ENCODE results near the gene SPNS1. TPM values are rescaled to one million over a fixed set of nuclear protein-coding genes. Genes with fewer than 3 reads are reported as not detected.
"Not testable (repeated sequence)": the region's sequence is repeated elsewhere in the genome, so short reads cannot be mapped to it uniquely, and the experiment has no call there.

The SPNS1 gene, protein sequence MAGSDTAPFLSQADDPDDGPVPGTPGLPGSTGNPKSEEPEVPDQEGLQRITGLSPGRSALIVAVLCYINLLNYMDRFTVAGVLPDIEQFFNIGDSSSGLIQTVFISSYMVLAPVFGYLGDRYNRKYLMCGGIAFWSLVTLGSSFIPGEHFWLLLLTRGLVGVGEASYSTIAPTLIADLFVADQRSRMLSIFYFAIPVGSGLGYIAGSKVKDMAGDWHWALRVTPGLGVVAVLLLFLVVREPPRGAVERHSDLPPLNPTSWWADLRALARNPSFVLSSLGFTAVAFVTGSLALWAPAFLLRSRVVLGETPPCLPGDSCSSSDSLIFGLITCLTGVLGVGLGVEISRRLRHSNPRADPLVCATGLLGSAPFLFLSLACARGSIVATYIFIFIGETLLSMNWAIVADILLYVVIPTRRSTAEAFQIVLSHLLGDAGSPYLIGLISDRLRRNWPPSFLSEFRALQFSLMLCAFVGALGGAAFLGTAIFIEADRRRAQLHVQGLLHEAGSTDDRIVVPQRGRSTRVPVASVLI
- total RNA-seq = 17.9 TPM
- long read RNA-seq, transcript SPNS1-201 (12 exons, 2,208 nt) = major isoform, 23 of 30 reads
- long read RNA-seq, partial matches to known transcripts = 5 of 30 reads
- long read RNA-seq, other reads (novel, unspliced or antisense) = 0 of 30 reads

DNA sequence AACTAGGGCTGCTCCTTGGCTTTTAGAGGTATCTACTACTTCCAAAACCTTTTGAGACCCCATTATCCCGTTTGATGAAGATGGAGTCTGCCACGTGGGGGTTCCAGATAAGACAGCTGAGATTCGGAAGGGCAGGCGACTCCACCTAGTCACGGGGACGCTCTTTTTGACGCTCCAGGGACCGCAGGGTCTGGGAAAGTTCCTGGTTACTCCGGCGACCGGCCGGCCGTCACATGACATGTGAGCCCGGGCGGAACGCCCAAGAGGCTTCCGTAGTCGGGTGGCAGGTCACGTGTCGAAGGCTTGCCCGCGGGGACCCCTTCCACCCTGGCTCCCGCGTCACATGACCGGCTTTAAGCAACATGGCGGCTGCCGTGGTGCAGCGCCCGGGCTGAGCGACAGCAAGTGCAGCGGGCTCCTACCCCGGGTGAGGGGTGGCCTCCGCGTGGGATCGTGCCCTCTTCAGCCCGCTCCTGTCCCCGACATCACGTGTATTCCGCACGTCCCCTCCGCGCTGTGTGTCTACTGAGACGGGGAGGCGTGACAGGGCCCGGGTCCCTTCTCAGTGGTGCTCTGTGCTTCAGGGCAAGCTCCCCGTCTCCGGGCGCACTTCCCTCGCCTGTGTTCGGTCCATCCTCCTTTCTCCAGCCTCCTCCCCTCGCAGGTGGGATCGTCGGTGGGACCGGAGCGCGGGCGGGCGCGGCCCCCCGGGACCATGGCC is at the start of gene SPNS1:
Gene SPNS1, plus strand, starts transcription at position 342 of the 721 bp plus-strand sequence. Its CDS starts 374 bp downstream, at position 716.
- intact Hi-C loops (cut with micrococcal nuclease) = no loop called here
- DNase-seq (peak; percentile 99), ATAC-seq (peak; percentile 98)

DNA sequence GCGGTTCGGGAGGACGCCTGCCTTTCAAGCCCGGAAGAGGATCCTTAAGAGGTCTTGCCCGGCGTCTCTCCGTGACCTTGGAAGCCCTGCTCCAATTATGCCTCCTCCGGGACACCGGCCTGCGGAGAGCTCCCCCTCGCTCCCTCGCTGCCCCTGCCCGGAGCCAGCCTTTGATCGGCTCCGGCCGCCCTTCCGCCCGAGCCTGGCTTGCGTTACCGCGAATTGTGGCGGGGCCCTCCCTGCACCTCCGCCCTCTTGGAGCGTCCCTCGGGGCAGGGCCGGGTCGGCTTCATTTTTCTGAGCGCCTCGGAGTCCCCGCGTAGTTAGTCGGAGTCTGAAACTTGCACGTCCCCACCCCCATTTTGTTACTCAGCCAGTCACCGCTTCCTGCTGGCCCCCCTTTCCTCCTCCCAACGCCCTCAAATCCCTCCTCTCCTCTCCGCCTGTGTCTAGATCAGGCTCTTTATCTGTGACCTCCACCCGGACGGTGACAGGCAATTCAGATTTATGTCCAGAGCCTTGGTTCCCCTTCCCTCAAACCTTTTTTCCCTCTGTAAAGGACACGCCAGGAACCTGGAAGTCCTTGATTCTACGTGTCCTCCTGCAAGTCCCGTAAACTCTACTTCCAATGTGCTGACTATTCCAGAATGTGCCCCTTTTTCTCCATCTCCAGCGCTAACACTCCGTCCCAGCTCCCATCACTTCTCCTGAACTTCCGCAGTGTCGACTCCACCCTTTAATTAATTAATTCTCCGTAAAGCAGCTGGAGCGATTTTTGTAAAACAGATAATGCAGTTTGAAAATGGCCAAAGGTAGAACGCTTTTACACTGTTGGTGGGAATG is 49.0 kb upstream of the SPNS1 start:
- ATAC-seq (peak; percentile 76), DNase-seq (peak; percentile 88)
- intact Hi-C loops (cut with micrococcal nuclease) = no loop called here

DNA sequence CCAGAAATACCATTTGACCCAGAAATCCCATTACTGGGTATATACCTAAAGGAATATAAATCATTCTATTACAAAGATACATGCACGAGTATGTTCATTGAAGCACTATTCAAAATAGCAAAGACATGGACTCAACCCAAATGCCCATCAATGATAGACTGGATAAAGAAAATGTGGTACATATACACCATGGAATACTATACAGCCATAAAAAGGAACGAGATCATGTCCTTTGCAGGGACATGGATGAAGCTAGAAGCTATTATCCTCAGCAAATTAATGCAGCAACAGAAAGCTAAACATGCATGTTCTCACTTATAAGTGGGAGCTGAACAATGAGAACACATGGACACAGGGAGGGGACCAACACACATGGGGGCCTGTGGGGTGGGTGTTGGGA is 48.3 kb upstream of the SPNS1 start:
- intact Hi-C loops (cut with micrococcal nuclease); ATAC-seq; DNase-seq: not testable (repeated sequence)

DNA sequence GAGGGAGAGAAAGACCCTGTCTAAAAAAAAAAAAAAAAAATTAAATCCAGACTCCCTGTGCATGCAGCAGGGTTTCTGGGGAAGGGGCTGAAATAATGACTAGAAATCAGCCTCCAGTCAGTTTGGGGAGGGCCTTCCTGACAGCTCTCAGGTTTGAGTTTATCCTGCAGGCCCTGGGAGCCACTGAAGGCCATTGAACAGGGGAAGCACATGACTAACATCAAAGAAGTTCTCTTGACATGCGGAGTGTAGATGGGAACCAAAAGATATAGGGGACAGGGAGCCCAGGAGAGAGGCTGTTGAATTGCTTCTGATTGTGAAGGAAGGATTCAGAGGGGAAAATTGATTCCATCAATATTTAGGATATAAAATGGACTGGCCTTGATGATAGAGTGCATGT is 46.8 kb upstream of the SPNS1 start:
- ATAC-seq (no peak), DNase-seq (no peak)
- intact Hi-C loops (cut with micrococcal nuclease) = no loop called here

DNA sequence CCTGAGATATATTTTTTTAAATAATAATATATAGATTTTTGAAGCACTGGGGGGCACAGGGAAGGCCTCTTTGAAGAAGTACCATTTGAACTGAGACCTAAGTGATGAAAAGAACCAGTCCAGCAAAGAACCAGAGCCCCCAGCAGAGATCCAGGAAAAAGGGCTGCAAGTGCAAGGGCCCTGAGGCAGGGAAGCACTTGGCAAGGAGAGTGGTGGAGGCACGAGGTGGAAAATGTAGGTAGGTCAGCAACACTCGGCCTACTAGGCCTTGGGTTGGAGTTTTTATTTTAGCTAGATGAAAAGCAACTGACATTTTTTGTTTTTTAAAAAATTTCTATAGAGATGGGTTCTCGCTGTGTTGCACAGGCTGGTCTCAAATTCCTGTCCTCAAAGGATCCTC is 44.4 kb upstream of the SPNS1 start:
- ATAC-seq (no peak), DNase-seq (no peak)
- intact Hi-C loops (cut with micrococcal nuclease) = no loop called here

DNA sequence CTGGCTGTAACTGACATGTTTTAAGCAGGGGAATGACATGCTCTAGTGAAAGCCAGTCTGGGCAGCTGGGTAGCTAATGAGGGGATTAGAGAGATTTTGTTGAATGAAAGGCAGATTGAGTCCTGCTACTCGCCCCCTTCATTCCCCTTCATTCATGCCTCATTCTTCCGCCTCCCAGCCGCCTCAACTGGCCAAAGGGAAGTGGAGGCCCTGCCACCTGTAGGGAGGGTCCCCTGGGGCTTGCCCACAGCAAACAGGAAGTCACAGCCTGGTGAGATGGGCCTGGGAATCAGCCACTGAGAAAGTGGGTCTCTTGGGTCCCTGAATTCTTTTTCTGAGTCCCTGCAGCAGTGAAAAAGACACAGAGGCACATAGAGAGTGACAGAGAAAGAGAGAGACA is 43.9 kb upstream of the SPNS1 start:
- ATAC-seq (no peak), DNase-seq (no peak)
- intact Hi-C loops (cut with micrococcal nuclease) = no loop called here

DNA sequence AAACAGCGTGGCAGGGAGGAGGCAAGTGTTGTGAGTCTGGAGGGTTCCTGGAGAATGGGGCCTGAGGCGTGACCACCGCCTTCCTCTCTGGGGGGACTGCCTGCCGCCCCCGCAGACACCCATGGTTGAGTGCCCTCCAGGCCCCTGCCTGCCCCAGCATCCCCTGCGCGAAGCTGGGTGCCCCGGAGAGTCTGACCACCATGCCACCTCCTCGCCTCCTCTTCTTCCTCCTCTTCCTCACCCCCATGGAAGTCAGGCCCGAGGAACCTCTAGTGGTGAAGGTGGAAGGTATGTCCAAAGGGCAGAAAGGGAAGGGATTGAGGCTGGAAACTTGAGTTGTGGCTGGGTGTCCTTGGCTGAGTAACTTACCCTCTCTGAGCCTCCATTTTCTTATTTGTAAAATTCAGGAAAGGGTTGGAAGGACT is 42.8 kb upstream of the SPNS1 start, which contains the start of gene CD19:
Gene CD19, plus strand, starts transcription at position 171 of the 425 bp plus-strand sequence. Its CDS starts 30 bp downstream, at position 201.
- no peak for DNase-seq
- intact Hi-C loops (cut with micrococcal nuclease) = no loop called here
- no peak for ATAC-seq

DNA sequence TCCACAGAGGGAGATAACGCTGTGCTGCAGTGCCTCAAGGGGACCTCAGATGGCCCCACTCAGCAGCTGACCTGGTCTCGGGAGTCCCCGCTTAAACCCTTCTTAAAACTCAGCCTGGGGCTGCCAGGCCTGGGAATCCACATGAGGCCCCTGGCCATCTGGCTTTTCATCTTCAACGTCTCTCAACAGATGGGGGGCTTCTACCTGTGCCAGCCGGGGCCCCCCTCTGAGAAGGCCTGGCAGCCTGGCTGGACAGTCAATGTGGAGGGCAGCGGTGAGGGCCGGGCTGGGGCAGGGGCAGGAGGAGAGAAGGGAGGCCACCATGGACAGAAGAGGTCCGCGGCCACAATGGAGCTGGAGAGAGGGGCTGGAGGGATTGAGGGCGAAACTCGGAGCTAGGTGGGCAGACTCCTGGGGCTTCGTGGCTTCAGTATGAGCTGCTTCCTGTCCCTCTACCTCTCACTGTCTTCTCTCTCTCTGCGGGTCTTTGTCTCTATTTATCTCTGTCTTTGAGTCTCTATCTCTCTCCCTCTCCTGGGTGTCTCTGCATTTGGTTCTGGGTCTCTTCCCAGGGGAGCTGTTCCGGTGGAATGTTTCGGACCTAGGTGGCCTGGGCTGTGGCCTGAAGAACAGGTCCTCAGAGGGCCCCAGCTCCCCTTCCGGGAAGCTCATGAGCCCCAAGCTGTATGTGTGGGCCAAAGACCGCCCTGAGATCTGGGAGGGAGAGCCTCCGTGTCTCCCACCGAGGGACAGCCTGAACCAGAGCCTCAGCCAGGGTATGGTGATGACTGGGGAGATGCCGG is 42.0 kb upstream of the SPNS1 start:
- intact Hi-C loops (cut with micrococcal nuclease) = no loop called here
- DNase-seq (no peak), ATAC-seq (no peak)

DNA sequence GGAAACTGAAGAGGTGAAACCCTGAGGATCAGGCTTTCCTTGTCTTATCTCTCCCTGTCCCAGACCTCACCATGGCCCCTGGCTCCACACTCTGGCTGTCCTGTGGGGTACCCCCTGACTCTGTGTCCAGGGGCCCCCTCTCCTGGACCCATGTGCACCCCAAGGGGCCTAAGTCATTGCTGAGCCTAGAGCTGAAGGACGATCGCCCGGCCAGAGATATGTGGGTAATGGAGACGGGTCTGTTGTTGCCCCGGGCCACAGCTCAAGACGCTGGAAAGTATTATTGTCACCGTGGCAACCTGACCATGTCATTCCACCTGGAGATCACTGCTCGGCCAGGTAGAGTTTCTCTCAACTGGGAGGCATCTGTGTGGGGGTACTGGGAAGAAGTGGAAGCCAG is 41.4 kb upstream of the SPNS1 start:
- intact Hi-C loops (cut with micrococcal nuclease) = no loop called here
- DNase-seq (no peak), ATAC-seq (no peak)

DNA sequence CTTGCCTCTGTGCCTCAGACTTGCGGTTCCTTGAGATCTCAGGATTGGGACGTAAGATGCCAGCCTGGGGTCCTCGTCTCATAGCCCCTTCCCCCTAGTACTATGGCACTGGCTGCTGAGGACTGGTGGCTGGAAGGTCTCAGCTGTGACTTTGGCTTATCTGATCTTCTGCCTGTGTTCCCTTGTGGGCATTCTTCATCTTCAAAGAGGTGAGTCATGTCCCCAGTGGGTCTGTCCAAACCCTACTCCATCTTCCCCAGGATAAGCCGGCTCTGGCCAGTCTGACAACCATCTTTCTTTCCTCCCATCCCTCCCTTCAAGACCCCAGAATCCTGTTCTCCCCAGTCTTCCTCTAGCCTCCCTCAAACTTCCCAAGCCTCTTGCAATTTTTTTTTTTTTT is 39.2 kb upstream of the SPNS1 start:
- intact Hi-C loops (cut with micrococcal nuclease) = no loop called here
- no peak for ATAC-seq
- no peak for DNase-seq

DNA sequence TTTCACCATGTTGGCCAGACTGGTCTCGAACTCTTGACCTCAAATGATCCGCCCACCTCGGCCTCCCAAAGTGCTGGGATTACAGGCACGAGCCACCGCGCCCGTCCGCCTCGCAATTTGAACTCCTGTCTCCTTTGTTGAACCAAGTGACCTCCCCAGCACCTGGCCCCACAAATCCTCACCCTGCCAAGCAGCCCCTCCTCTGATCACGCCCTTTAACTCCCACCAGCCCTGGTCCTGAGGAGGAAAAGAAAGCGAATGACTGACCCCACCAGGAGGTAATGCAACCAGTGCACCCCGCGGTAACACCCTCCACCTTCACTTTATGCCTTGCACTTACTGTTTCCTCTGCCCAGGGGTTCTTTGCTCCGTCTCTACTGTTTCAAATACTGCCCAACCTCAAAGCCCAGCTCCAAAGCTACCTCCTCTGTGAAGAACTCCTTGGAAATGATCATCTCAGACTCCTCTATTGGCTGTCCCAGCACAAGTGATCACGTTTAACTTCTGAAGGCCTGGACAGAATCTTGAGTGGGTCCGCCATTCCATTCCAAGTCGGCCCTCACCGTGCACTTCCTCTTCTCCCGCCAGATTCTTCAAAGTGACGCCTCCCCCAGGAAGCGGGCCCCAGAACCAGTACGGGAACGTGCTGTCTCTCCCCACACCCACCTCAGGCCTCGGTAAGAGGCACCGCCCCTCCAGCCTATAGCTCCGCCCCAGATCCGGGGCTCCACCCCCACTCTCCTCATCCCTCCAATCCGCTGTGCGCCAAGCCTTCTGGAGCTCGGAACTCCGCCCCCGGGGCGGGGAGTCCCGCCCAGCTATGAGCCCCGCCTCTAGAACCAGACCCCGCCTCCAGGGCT is 38.4 kb upstream of the SPNS1 start:
- intact Hi-C loops (cut with micrococcal nuclease) = no loop called here
- peak; percentile 87 for DNase-seq
- peak; percentile 98 for ATAC-seq

DNA sequence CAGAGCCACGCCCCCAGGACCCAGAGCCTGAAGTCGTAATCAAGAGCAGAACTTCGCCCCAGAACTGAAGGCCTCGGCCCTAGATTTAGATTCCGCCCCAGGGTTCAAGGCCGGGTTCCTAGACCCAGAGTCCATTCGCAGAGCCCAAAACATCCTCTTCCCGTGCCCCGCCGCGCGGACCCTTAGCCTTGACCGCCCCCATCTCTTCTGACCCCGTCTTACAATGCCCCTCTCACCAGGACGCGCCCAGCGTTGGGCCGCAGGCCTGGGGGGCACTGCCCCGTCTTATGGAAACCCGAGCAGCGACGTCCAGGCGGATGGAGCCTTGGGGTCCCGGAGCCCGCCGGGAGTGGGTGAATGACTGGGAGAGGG is 37.8 kb upstream of the SPNS1 start:
- no peak for DNase-seq
- intact Hi-C loops (cut with micrococcal nuclease) = no loop called here
- no peak for ATAC-seq

DNA sequence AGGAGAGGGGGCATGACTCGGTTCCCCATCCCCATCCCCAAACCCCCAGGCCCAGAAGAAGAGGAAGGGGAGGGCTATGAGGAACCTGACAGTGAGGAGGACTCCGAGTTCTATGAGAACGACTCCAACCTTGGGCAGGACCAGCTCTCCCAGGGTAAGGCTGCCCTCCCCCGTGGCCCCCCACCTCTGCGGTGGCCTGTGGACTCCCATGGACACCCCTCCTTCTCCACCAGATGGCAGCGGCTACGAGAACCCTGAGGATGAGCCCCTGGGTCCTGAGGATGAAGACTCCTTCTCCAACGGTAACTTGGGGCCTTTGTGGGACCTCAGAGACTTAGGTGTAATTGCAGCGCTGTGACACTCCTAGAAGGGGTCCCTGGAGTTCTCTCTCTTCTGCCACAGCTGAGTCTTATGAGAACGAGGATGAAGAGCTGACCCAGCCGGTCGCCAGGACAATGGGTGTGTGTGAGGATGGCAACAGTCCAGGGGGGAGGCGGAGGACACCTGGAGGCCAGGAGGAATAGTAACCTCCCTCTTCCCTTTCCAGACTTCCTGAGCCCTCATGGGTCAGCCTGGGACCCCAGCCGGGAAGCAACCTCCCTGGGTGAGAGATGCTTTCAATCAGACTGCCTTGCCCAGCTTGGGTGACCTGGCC is 37.2 kb upstream of the SPNS1 start:
- intact Hi-C loops (cut with micrococcal nuclease) = no loop called here

DNA sequence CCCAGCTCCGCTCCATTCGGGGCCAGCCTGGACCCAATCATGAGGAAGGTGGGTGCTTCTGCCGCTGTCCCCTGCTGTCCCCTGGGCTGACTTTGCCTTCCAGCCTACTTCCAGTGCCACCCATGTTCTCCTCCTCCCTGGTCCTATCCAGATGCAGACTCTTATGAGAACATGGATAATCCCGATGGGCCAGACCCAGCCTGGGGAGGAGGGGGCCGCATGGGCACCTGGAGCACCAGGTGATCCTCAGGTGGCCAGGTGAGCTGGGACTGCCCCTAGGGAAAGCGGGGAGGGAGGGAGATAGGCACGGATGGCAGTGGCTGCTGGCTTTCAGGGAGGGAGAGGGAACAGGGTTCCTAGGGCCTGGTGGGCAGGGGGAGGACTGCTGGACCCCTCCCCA is 35.9 kb upstream of the SPNS1 start:
- no peak for DNase-seq
- intact Hi-C loops (cut with micrococcal nuclease) = no loop called here
- ATAC-seq = no peak

More for the DNA sequence above, 37.2 kb upstream of the SPNS1 start:
- DNase-seq = no peak
- ATAC-seq = no peak

DNA sequence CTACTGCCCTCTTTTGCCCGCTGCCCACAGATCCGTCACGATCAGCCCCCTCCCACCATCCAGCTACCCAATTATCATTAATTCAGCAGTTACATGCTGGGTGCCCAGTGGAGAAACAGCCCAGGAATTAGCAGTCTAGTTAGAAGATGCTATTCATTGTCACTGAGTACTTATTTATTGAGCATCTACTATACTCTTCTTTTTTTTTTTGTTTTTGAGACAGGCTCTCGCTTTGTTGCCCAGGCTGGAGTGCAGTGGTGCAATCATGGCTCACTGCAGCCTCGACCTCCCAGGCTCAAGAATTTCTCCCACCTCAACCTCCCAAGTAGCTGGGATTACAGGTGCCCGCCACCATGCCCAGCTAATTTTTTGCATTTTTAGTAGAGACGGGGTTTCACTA is 34.8 kb upstream of the SPNS1 start:
- DNase-seq; intact Hi-C loops (cut with micrococcal nuclease); ATAC-seq: not testable (repeated sequence)

DNA sequence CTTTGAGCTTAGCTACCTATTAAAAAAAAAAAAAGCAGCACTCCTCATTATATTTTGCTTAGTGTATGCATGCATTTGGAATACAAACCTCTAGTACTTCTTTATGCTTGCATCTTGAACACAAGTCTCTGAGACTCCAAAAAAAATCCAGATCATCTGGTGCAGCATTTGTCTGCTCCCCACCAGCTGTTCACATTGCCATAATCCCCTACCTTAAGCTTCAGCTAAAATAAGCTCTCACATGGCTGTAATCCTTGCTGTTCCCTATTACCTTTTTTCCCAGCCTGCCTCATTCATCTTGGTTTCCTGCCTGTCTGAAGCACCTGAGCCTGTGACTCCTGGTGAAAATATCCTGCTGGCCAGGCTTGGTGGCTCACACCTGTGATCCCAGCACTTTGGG is 31.3 kb upstream of the SPNS1 start:
- no peak for DNase-seq
- ATAC-seq = no peak
- intact Hi-C loops (cut with micrococcal nuclease) = no loop called here

DNA sequence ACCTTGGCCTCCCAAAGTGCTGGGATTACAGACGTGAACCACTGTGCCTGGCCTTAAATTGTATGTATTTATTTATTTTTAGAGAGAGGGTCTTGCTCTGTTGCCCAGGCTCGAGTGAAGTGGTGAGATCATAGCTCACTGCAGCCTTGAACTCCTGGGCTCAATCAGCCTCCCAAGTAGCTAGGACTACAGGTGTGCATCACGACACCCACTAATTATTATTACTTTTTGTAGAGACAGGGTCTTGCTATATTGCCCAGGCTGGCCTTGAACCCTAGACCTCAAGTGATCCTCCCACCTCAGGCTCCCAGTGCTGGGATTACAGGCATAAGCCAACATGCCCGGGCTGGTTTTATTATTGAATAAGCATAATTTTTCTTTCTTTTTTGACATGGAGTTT is 27.9 kb upstream of the SPNS1 start:
- ATAC-seq (no peak), DNase-seq (no peak)
- intact Hi-C loops (cut with micrococcal nuclease) = no loop called here

All from left ventricle myocardium superior (tissue), 1 donor.